HEK293 (cell line): ENCODE measurements around the gene KIT.
"Not testable (repeated sequence)": the region's sequence is repeated elsewhere in the genome, so short reads cannot be mapped to it uniquely, and the experiment has no call there.

Experiments used
- CTCF ChIA-PET: fragments of 350-600 bp; formaldehyde crosslinking; extraction: SDS; loops from one replicate; lab custom pipeline; 2021; ENCODE audit warnings: antibody characterized with exemption; lab: Yijun Ruan, JAX
- POLR2A ChIA-PET: fragments of 300-600 bp; formaldehyde crosslinking; extraction: SDS; loops from one replicate; lab custom pipeline; 2020; ENCODE audit warnings: antibody characterized with exemption, inconsistent platforms; lab: Yijun Ruan, JAX
- H3K27ac ChIP-seq: fragments of 200-500 bp; sonication (Bioruptor generic); 2 replicates; pipeline ENCODE4 v1.5.1; 2014; ENCODE audit warnings: low read depth, low read length, control low read depth, inconsistent platforms; ENCODE audit errors: extremely low read depth
- H3K36me3 ChIP-seq, 2 experiments: fragments of 200-500 bp in 1 of 2; sonication (Bioruptor generic) in 1 of 2; 1 replicate in 1 of 2; 2 replicates in 1 of 2; pipeline ENCODE4 v1.5.1; 2014 to 2017; ENCODE audit warnings: inconsistent platforms in 2 of 2, low read length in 2 of 2; ENCODE audit not compliant: control insufficient read depth in 2 of 2, insufficient read depth in 1 of 2
- H3K4me1 ChIP-seq: fragments of 200-500 bp; sonication (Bioruptor generic); 2 replicates; pipeline ENCODE4 v1.5.1; 2014; ENCODE audit warnings: mild to moderate bottlenecking, low read length, inconsistent platforms; ENCODE audit not compliant: control insufficient read depth, insufficient read depth
- H3K4me3 ChIP-seq: 2 replicates; pipeline ENCODE4 v1.5.1; 2011; ENCODE audit warnings: low read depth, mild to moderate bottlenecking, control low read depth, low read length, moderate library complexity
- H3K9me3 ChIP-seq: fragments of 200-500 bp; sonication (Bioruptor generic); 2 replicates; pipeline ENCODE4 v1.5.1; 2014; ENCODE audit warnings: low read depth, low read length, inconsistent platforms; ENCODE audit not compliant: control insufficient read depth, insufficient read depth
- BCL11A ChIP-seq: fragments of 450-650 bp; formaldehyde crosslinking; IDR thresholded peaks from 2 replicates; pipeline ENCODE4 v1.5.1; 2016; ENCODE audit warnings: low read depth, missing biosample characterization, missing genetic modification characterization
- GLIS1 ChIP-seq: fragments of 450-650 bp; formaldehyde crosslinking; IDR thresholded peaks from 2 replicates; pipeline ENCODE4 v1.5.1; 2016; ENCODE audit warnings: missing biosample characterization, missing genetic modification characterization
- HOXA7 ChIP-seq: sonication (generic); formaldehyde crosslinking; IDR thresholded peaks from 2 replicates; pipeline ENCODE4 v1.8.1; 2022; ENCODE audit warnings: missing genetic modification reagents, borderline replicate concordance
- HOXC10 ChIP-seq: sonication (generic); formaldehyde crosslinking; IDR thresholded peaks from 2 replicates; pipeline ENCODE4 v1.8.1; 2023; ENCODE audit warnings: mild to moderate bottlenecking, missing genetic modification reagents
- KLF1 ChIP-seq: fragments of 450-650 bp; formaldehyde crosslinking; IDR thresholded peaks from 2 replicates; pipeline ENCODE4 v1.5.1; 2016; ENCODE audit warnings: missing biosample characterization, missing genetic modification characterization
- SCRT1 ChIP-seq: fragments of 450-650 bp; formaldehyde crosslinking; IDR thresholded peaks from 2 replicates; pipeline ENCODE4 v1.5.1; 2016; ENCODE audit warnings: missing biosample characterization, missing genetic modification characterization, borderline replicate concordance
- SCRT2 ChIP-seq: fragments of 450-650 bp; formaldehyde crosslinking; IDR thresholded peaks from 2 replicates; pipeline ENCODE4 v1.5.1; 2016; ENCODE audit warnings: missing biosample characterization, missing genetic modification characterization
- SP2 ChIP-seq: fragments of 450-650 bp; formaldehyde crosslinking; IDR thresholded peaks from 2 replicates; pipeline ENCODE4 v1.5.1; 2016; ENCODE audit warnings: missing biosample characterization, missing genetic modification characterization
- ZBTB21 ChIP-seq: fragments of 450-650 bp; formaldehyde crosslinking; IDR thresholded peaks from 2 replicates; pipeline ENCODE4 v1.5.1; 2017; ENCODE audit warnings: missing biosample characterization, missing genetic modification characterization
- ZIC2 ChIP-seq: fragments of 450-650 bp; formaldehyde crosslinking; IDR thresholded peaks from 2 replicates; pipeline ENCODE4 v1.5.1; 2016; ENCODE audit warnings: missing biosample characterization, missing genetic modification characterization
- ZNF140 ChIP-seq: fragments of 450-650 bp; formaldehyde crosslinking; IDR thresholded peaks from 2 replicates; pipeline ENCODE4 v1.5.1; 2016; ENCODE audit warnings: missing biosample characterization, missing genetic modification characterization
- ZNF146 ChIP-seq: fragments of 450-650 bp; formaldehyde crosslinking; IDR thresholded peaks from 2 replicates; pipeline ENCODE4 v1.5.1; 2016; ENCODE audit warnings: missing biosample characterization, missing genetic modification characterization
- ZNF155 ChIP-seq: fragments of 450-650 bp; formaldehyde crosslinking; IDR thresholded peaks from 2 replicates; pipeline ENCODE4 v1.5.1; 2016; ENCODE audit warnings: missing biosample characterization, missing genetic modification characterization
- ZNF174 ChIP-seq: fragments of 450-650 bp; formaldehyde crosslinking; IDR thresholded peaks from 2 replicates; pipeline ENCODE4 v1.5.0; 2017; ENCODE audit warnings: missing biosample characterization, mild to moderate bottlenecking, missing genetic modification characterization
- ZNF202 ChIP-seq: fragments of 450-650 bp; formaldehyde crosslinking; IDR thresholded peaks from 2 replicates; pipeline ENCODE4 v1.5.1; 2016; ENCODE audit warnings: missing biosample characterization, missing genetic modification characterization, borderline replicate concordance
- ZNF274 ChIP-seq, 2 experiments: fragments of 200-500 bp in 1 of 2; fragments of 450-650 bp in 1 of 2; sonication (Bioruptor generic) in 1 of 2; formaldehyde crosslinking in 1 of 2; IDR thresholded peaks; 2 replicates each; pipeline versions ENCODE4 v1.5.1 to v1.6.1; 2014 to 2016; ENCODE audit warnings: borderline replicate concordance in 1 of 2, inconsistent platforms in 1 of 2, low read length in 1 of 2, missing biosample characterization in 1 of 2, missing genetic modification characterization in 1 of 2
- ZNF335 ChIP-seq: fragments of 450-650 bp; formaldehyde crosslinking; conservative IDR thresholded peaks from 2 replicates; pipeline ENCODE4 v1.5.1; 2016; ENCODE audit warnings: missing biosample characterization, missing genetic modification characterization
- ZNF350 ChIP-seq: fragments of 450-650 bp; formaldehyde crosslinking; IDR thresholded peaks from 2 replicates; pipeline ENCODE4 v1.5.0; 2017; ENCODE audit warnings: missing biosample characterization, mild to moderate bottlenecking, missing genetic modification characterization
- ZNF510 ChIP-seq: fragments of 450-650 bp; formaldehyde crosslinking; IDR thresholded peaks from 2 replicates; pipeline ENCODE4 v1.5.1; 2018; ENCODE audit warnings: mild to moderate bottlenecking, missing genetic modification characterization, missing biosample characterization; ENCODE audit not compliant: insufficient replicate concordance
- ZNF571 ChIP-seq: fragments of 450-650 bp; formaldehyde crosslinking; IDR thresholded peaks from 2 replicates; pipeline ENCODE4 v1.5.0; 2017; ENCODE audit warnings: missing biosample characterization, missing genetic modification characterization
- ZNF747 ChIP-seq: fragments of 450-650 bp; formaldehyde crosslinking; IDR thresholded peaks from 2 replicates; pipeline ENCODE4 v1.5.1; 2016; ENCODE audit warnings: missing biosample characterization, missing genetic modification characterization
- ZNF76 ChIP-seq: fragments of 450-650 bp; formaldehyde crosslinking; IDR thresholded peaks from 2 replicates; pipeline ENCODE4; 2016; ENCODE audit warnings: low read depth, missing biosample characterization, missing genetic modification characterization, borderline replicate concordance
- TF ChIP-seq, protein P1 (sequence below): fragments of 450-650 bp; formaldehyde crosslinking; IDR thresholded peaks from 2 replicates; pipeline ENCODE4 v1.5.1; 2016; ENCODE audit warnings: missing biosample characterization, missing genetic modification characterization
- TF ChIP-seq, protein P2 (sequence below): sonication (generic); formaldehyde crosslinking; IDR thresholded peaks from 2 replicates; pipeline ENCODE4 v1.8.1; 2022; ENCODE audit warnings: mild to moderate bottlenecking, moderate library complexity, missing genetic modification reagents
- TF ChIP-seq, protein P3 (sequence below): IDR thresholded peaks from 2 replicates; pipeline ENCODE4 v1.6.1; 2011; ENCODE audit warnings: mild to moderate bottlenecking, low read depth, low read length, borderline replicate concordance
- TF ChIP-seq, protein P4 (sequence below): fragments of 450-650 bp; IDR thresholded peaks from 2 replicates; pipeline ENCODE4 v1.5.1; 2018; ENCODE audit warnings: missing biosample characterization, mild to moderate bottlenecking, missing genetic modification characterization

Gene KIT

DNA sequence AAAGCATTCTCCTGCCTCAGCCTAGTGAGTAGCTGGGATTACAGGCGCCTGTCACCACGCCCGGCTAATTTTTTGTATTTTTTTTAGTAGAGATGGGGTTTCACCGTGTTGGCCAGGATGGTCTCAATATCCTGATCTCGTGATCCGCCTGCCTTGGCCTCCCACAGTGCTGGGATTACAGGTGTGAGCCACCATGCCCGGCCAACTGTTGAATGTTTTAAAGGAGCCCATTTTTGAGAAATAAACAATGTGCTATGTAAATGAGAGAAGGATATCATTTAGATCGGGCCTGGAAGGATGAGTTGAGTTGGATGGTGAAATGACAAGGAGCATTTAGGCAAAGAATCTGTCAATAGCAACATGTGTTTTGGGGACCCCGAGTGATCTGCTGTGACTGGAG lies 16.7 kb upstream of the KIT start:
- H3K4me3 ChIP-seq, H3K27ac ChIP-seq, CTCF ChIA-PET, H3K9me3 ChIP-seq, H3K36me3 ChIP-seq, POLR2A ChIA-PET, H3K4me1 ChIP-seq: not testable (repeated sequence)
- TF ChIP-seq SCRT2 (tag by site-specific recombination) (peak; percentile 58), SCRT1 (tag by site-specific recombination) (peak; percentile 83; the same call in 1 of the 2 replicates)

DNA sequence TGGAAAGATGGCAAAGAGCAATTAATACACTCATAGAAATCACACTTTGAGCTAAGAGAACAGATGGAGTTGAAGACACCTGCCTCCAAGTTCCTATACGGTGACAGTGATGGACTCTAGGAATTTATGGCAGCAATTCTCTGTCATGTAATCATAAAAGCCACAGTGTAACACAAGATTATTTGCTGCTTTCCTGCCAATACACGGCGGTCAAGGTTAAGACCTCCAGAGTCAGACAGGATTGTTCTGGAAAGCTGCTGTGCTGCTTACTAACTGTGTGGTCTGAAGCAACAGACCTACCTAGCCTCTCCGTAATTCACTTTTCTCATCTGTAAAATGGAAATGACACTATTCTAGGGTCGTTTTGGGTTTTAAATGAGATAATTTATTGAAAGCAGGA lies 14.6 kb upstream of the KIT start:
- ChIA-PET POLR2A (no interaction called here), CTCF (no interaction called here)
- Histone ChIP-seq H3K27ac (no peak overlapping the region), H3K36me3 (no peaks in the 10 kb centered on the region), H3K4me1 (no peaks in the 10 kb centered on the region), H3K9me3 (no peaks in the 10 kb centered on the region), H3K4me3 (no peak overlapping the region)
- TF ChIP-seq ZNF146 (no peak), ZNF155 (tag by site-specific recombination) (no peak), ZNF747 (tag by site-specific recombination) (no peak), ZNF571 (tag by site-specific recombination) (no peak), ZNF335 (no peak), ZNF274 (IDR thresholded peaks at IDR 0.05; ENCODE audit: low read length) (no peak), ZNF274 (tag by site-specific recombination; IDR thresholded peaks at IDR 0.05; ENCODE audit: borderline replicate concordance) (no peak), ZNF140 (tag by site-specific recombination) (no peak), HOXC10 (no peak), ZNF350 (tag by site-specific recombination) (no peak), SP2 (tag by site-specific recombination) (no peak), ZNF76 (no peak), BCL11A (no peak), ZNF174 (tag by site-specific recombination) (no peak)
- TF ChIP-seq, protein P1, sequence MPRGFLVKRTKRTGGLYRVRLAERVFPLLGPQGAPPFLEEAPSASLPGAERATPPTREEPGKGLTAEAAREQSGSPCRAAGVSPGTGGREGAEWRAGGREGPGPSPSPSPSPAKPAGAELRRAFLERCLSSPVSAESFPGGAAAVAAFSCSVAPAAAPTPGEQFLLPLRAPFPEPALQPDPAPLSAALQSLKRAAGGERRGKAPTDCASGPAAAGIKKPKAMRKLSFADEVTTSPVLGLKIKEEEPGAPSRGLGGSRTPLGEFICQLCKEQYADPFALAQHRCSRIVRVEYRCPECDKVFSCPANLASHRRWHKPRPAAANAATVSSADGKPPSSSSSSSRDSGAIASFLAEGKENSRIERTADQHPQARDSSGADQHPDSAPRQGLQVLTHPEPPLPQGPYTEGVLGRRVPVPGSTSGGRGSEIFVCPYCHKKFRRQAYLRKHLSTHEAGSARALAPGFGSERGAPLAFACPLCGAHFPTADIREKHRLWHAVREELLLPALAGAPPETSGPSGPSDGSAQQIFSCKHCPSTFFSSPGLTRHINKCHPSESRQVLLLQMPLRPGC (tag by site-specific recombination) = no peak
- TF ChIP-seq, protein P2, sequence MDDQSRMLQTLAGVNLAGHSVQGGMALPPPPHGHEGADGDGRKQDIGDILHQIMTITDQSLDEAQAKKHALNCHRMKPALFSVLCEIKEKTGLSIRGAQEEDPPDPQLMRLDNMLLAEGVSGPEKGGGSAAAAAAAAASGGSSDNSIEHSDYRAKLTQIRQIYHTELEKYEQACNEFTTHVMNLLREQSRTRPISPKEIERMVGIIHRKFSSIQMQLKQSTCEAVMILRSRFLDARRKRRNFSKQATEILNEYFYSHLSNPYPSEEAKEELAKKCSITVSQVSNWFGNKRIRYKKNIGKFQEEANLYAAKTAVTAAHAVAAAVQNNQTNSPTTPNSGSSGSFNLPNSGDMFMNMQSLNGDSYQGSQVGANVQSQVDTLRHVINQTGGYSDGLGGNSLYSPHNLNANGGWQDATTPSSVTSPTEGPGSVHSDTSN (CRISPR knock-in tag) = no peak
- TF ChIP-seq, protein P3, sequence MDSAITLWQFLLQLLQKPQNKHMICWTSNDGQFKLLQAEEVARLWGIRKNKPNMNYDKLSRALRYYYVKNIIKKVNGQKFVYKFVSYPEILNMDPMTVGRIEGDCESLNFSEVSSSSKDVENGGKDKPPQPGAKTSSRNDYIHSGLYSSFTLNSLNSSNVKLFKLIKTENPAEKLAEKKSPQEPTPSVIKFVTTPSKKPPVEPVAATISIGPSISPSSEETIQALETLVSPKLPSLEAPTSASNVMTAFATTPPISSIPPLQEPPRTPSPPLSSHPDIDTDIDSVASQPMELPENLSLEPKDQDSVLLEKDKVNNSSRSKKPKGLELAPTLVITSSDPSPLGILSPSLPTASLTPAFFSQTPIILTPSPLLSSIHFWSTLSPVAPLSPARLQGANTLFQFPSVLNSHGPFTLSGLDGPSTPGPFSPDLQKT = no peak

DNA sequence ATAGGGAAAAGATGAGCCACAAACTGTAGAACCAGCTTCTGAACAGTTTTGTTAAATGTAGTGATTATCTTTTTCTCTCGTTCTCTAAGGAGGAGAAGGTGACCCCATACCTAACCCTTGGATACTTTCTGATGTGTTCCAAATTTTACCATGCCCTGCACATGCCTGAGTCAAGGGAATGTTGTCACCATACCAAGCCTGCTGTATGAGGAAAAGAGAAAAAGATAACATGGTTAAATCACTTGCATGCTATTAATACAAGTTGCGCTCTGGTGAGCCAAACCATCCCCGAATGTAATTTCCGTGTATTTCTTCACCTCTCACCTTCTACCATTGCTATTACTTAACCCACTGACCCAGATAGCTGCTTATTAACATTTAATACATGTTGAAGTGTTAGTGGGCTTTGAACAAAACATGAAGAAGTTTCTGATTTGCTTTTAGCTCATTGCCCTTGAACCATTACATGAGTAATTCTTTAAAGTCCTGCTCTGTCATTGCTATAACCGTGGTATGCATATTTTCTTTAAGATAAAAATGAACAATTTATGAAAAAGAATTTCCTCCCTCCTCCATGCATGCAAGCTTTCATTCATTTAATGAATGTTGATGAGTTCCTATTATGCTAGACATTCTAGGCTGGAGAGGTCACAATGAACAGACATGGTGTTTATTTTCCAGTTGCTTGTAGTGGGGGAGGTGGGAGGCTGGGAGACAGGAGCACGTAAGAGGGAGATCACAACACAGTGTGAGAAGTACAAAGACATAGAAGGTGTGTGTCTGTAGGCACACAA lies 13.6 kb upstream of the KIT start:
- Histone ChIP-seq H3K36me3 (no peaks in the 10 kb centered on the region), H3K4me1 (no peaks in the 10 kb centered on the region), H3K9me3 (no peaks in the 10 kb centered on the region), H3K4me3 (no peak overlapping the region), H3K27ac (no peak overlapping the region)
- ChIA-PET POLR2A (no interaction called here), CTCF (no interaction called here)
- no peak for TF ChIP-seq ZNF202
- no peak for TF ChIP-seq ZBTB21 (tag by site-specific recombination)
- no peak for TF ChIP-seq KLF1 (tag by site-specific recombination)
- TF ChIP-seq ZIC2 = no peak
- TF ChIP-seq ZNF510 = no peak
- no peak for TF ChIP-seq GLIS1 (tag by site-specific recombination)
- no peak for TF ChIP-seq HOXA7 (CRISPR knock-in tag)
- TF ChIP-seq, protein P4, sequence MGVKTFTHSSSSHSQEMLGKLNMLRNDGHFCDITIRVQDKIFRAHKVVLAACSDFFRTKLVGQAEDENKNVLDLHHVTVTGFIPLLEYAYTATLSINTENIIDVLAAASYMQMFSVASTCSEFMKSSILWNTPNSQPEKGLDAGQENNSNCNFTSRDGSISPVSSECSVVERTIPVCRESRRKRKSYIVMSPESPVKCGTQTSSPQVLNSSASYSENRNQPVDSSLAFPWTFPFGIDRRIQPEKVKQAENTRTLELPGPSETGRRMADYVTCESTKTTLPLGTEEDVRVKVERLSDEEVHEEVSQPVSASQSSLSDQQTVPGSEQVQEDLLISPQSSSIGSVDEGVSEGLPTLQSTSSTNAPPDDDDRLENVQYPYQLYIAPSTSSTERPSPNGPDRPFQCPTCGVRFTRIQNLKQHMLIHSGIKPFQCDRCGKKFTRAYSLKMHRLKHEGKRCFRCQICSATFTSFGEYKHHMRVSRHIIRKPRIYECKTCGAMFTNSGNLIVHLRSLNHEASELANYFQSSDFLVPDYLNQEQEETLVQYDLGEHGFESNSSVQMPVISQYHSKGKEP = no peak
